Measurements from ENCODE around the gene HVCN1.
"Not testable (repeated sequence)": the region's sequence is repeated elsewhere in the genome, so short reads cannot be mapped to it uniquely, and the experiment has no call there.

HVCN1 gene, protein sequence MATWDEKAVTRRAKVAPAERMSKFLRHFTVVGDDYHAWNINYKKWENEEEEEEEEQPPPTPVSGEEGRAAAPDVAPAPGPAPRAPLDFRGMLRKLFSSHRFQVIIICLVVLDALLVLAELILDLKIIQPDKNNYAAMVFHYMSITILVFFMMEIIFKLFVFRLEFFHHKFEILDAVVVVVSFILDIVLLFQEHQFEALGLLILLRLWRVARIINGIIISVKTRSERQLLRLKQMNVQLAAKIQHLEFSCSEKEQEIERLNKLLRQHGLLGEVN

GRCh38 chr12:110688446-110689280 is at the start of gene HVCN1:
Gene HVCN1 (minus strand): TSS chr12:110689115. CDS start chr12:110683245, 5,870 bp downstream.
- peak in 1 of 2 experiments; percentile 24 for DNase-seq

DNA sequence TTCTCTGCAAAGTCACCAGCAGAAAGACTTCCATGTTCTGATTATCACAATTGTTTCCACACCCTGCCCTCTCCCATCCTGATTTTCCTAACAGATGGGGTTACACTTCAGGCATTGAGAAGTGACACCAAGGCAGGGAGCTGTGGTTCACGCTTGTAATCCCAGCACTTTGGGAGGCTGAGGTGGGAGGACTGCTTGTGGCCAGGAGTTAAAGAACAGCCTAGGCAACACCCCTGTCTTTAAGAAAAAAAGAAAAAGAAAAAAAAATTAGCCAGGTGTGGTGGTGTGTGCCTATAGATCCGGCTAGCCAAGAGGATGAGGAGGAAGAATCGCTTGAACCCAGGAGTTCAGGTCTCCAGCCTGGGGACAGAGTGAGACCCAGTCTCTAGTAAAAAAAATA is 48.6 kb upstream of the HVCN1 start:
- no peak for DNase-seq

GRCh38 chr12:110737016-110737415 is 48.1 kb upstream of the HVCN1 start:
- peak in 1 of 2 experiments; percentile 28 for DNase-seq

DNA sequence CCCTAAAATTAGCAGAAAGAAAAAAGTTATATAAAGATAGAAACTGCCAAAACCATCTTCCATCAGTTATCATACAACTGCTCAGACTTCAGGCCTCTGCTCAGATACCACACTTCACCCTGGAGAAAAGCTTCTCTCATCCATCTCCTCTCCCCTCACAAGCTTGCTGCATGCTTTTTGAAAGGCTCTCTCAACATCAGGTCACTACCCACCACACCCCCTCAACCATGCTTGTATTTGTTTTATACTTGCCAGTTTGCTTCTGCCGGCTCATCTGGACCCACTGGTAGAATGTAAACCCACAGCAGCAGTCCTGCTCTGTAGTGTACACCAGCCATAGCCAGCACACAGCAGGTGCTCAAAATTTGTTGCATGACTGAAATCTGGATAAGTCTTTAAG is 45.0 kb upstream of the HVCN1 start:
- DNase-seq: no peak

- DNase-seq: no peak
Observed at GRCh38 chr12:110733089-110733715, 44.3 kb upstream of the HVCN1 start.

DNA sequence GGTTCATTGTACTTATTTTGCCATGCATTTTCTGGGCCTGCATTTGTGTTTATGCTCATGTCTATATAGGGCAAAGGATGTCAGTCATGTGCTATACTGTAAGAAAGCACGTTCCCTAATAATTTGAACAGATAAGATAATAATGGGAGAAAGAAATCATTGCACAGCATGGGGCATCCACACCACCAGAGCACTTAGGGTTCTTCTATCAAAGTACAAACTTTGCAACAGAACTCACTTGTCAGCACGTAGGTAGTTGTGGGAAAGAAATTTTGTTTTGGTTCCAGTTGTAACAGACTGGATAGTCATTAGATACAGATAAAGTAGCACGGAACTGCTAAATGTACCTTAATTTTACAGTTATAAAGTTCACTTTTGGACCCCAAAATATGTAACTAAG is 43.7 kb upstream of the HVCN1 start:
- no peak for DNase-seq

GRCh38 chr12:110731479-110731878 is 42.6 kb upstream of the HVCN1 start:
- DNase-seq: no peak

DNA sequence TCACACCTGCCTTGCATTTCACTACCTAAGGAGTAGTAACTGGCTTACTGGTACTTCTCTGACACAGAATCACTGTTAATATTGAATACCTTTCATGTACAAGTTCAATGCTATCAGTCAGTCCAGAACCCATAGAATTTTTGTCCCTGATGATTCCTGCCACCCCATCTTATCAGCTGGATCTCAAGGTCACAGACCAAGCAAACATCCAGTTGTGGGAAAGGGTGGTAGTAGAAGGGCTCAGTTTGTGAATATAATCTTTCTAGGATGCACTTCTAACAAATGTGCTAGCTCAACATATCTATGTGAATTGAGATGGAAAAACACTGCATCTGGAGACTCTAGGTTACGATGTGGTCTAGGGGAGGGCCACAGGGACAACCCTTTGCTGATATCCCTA is 39.7 kb upstream of the HVCN1 start:
- DNase-seq: no peak

GRCh38 chr12:110726708-110727369 is 37.9 kb upstream of the HVCN1 start:
- no peak for DNase-seq

- DNase-seq: no peak
Observed at GRCh38 chr12:110726028-110726427, 37.1 kb upstream of the HVCN1 start.

DNA sequence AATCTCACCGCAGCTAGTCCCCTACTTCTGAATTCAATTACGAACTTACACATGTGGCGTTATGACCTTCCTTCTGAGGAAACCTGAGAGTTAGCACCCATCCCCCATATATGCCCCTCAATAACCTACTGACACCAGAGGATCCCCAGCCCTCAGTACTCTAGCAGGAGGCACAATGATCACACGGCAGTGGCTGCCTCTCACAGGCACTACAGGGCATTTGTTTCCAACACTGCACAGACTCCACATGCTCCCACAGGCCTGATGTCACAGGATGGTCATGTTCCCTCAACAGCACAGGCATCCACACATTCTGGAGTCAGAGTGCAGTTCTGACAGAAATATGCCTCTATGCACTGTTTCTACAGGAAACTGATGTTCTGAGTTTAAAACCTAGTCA is 36.4 kb upstream of the HVCN1 start:
- DNase-seq: no peak

- DNase-seq: not testable (repeated sequence)
Observed at GRCh38 chr12:110722892-110723291, 34.0 kb upstream of the HVCN1 start.

DNA sequence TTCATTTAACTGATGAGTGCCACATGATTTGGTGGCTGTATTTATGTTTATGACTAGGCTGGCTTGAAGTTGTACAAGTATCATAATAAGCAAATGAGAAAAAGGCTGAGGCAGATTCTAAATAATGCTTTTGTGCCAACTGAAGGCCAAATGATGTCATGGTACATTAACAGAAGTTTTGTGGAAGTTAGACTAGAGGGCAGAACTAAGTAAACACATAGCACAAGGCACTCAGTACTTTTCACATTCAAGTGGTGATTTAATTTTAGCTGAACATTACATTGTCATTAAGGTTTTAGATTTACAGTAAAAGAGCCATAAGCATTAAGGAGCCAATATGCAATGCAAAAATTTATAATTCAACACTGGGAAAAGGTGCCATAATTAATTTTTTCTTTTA is 32.7 kb upstream of the HVCN1 start:
- no peak for DNase-seq

DNA sequence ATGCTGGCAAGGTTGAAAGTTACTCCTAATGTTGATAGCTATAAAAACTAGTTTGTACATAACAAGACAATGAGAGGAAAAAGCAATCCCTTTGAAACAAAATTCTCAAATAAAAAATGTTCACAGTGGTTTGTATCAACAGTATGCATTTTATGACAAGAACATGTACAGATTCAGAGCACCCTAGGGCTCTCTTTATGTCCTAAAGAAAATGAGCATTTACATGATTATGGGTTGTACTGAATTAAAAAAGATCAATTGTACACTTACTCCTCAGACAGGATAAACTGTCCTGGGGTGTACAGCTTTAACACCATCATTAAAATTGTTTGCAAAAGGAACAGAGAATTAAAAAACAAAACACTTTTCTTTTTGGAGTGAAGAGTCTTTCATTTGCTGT is 31.6 kb upstream of the HVCN1 start:
- DNase-seq: no peak

DNA sequence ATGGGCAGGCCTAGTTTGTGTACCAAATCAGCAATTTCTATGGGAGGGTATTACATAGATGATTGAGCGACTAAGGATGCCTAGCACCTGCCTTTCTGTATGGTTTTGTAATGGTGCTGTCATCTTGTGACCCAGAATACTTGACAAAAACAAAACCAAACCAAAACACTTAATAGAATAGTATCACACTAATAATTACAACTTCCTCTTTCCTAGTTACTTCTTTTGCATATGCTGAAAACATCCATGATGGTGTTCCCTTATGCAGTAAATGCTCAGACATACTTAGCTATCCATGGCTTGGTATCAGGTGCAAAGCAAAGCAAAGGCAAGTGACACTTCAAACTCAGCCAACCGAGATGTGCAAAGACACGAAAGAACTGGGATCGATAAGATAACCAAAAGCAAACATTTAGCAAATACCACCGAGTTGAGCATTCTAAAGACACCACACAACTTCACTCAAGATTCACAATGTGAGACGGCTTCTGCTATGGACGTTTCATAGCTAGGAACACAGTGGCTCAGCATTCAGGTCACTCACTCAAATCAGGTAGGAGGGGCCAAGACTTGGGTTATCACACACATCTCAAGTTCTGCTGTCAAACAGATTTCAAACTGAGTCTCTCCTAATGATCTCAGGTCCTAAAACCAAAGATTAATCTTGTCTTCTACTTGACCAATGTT is 29.4 kb upstream of the HVCN1 start:
- DNase-seq: no peak

DNA sequence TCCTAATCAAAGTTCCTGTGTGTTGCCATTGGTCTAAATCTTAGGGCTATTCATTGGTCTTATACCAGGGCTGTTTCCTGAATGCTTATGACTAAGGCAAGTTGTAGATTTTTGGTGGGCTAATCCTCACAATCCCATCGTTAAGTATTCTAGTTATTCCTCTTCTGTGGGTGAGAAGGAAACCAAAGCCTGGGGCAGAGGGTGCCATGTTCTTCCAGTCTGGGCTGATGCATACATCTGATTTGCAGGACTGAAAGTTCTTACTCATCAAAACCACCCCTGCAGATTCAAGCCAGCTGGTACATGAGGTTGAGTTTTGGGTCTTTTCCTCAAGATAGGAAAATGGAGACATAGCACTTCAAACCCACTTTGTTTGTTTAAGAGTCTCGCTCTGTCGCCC is 28.1 kb upstream of the HVCN1 start:
- peak; percentile 26 to 35 for DNase-seq

DNA sequence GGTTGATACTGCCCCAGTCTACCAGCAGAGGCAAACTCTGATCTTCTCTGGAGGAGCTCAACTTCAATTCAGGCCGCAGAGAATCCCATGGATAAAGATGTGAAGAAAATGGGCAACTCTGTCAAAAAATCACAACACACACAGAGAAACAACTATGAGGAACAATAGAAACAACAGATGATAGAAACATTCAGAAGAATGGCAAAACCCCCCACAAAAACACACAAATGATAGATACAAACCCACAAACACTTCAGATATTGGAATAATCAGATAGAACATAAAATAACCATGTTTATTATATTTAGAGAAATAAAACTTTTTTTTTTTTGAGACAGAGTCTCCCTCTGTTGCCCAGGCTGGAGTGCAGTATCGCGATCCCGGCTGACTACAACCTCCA is 20.0 kb upstream of the HVCN1 start:
- no peak for DNase-seq

GRCh38 chr12:110705309-110705708 is 16.4 kb upstream of the HVCN1 start:
- no peak for DNase-seq

DNA sequence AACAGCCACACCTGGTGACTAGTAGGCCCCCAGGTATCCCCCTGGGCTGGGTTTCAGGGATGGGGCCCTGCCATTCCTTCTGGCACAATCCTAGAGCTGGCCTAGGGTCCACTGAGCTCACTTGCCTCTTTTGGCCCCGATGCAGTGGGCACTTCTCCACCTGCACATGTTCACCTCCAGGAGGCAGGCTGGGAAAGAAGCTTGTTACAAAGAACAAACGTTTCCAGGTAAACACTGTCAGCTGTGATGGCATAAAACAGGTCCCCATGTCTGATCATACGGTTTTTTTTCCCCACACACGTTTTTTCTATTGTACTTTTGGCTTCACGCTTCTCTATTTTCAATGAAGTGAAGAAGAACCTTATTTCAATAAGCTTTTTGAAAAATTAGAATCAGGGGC is 15.8 kb upstream of the HVCN1 start:
- DNase-seq: no peak

DNA sequence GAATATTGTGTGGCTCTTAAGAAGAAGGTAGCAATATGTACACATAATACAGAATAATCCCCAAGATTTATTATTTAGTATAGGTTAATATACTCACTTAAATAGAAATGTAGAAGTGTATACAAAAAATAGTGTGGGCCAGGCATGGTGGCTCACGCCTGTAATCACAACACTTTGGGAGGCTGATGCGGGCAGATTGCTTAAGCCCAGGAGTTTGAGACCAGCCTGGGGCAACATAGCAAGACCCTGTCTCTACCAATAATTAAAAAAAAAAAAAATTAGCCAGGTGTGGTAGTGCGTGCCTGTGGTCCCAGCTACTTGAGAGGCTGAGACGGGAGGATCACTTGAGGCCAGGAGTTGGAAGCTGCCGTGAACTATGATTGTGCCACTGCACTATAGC is 15.3 kb upstream of the HVCN1 start:
- no peak for DNase-seq

- DNase-seq: no peak
Observed at GRCh38 chr12:110702081-110702480, 13.2 kb upstream of the HVCN1 start.

DNA sequence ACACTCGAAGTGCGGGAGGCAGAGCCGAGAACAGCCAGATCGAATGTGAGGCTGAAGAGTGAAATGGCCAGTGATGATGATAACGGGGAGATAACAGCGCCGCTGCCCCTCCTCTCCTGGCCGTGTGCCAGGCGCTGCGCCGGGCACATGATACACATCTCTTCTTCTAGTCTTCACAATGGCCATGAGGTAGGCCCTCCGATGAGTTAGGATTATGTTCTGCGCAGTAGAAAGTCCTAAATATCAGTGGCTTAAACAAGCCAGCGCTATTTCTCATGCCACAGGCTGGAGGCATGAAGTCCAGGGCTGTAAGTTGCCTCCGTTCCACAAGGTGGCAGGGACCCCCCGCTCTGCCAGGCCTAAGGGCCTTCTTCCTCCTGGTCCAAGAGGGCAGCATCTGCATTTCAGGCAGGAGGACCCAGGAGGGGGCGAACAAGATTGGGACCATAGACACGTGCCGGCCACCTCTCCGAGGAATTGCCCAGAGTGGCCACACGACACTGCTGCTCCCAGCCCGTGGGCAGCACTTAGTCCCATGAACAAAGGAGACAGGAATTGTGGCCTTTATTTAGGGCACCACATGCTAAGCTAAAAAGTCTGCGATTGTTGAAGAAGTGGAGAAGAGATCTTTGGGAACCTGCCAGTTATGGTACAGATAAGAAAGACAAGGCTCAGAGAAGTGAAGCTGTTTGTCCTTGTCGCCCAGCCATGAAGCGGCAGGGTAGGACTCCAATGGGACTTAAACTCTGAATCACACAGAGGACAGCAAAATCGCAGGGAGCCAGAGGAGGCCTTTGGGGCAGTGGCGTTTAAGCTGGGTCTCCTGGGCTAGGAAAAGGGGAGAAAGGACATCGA is 10.9 kb upstream of the HVCN1 start:
- no peak for DNase-seq
